Testis (tissue), 2 donors: Measurements from ENCODE around the gene GNPTAB.

ENCODE experiments used
- POLR2A ChIP-seq: fragments of 450-650 bp; IDR thresholded peaks from one replicate; pipeline ENCODE4 v1.6.1; 2017; ENCODE audit warnings: antibody characterized with exemption, mild to moderate bottlenecking, moderate library complexity
- TF ChIP-seq, protein P1 (sequence below), 3 experiments: fragments of 450-650 bp in 2 of 3; fragments of 200-600 bp in 1 of 3; sonication (generic) in 1 of 3; IDR thresholded peaks; one replicate each; pipeline ENCODE4 v1.5.1; 2016 to 2019; ENCODE audit warnings: antibody characterized with exemption in 3 of 3, mild to moderate bottlenecking in 2 of 3, moderate library complexity in 1 of 3

GRCh38 chr12:101707131-101707782, 123.5 kb downstream of the GNPTAB start:
- TF ChIP-seq, protein P1, sequence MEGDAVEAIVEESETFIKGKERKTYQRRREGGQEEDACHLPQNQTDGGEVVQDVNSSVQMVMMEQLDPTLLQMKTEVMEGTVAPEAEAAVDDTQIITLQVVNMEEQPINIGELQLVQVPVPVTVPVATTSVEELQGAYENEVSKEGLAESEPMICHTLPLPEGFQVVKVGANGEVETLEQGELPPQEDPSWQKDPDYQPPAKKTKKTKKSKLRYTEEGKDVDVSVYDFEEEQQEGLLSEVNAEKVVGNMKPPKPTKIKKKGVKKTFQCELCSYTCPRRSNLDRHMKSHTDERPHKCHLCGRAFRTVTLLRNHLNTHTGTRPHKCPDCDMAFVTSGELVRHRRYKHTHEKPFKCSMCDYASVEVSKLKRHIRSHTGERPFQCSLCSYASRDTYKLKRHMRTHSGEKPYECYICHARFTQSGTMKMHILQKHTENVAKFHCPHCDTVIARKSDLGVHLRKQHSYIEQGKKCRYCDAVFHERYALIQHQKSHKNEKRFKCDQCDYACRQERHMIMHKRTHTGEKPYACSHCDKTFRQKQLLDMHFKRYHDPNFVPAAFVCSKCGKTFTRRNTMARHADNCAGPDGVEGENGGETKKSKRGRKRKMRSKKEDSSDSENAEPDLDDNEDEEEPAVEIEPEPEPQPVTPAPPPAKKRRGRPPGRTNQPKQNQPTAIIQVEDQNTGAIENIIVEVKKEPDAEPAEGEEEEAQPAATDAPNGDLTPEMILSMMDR (IDR thresholded peaks at IDR 0.05): no peak
- no peak for TF ChIP-seq POLR2A
